HCT116 (cell line): ENCODE measurements around the gene EVC.

Source experiments
- CEBPB ChIP-seq: IDR thresholded peaks from 2 replicates; pipeline ENCODE4 v1.6.1; 2012; ENCODE audit warnings: low read depth
- CTCF ChIP-seq, 3 experiments: fragments of 200-600 bp in 1 of 3; sonication (generic) in 1 of 3; IDR thresholded peaks in 2 of 3; conservative IDR thresholded peaks in 1 of 3; 2 replicates each; pipeline ENCODE4 v1.5.1; 2012 to 2017; ENCODE audit warnings: low read depth in 2 of 3, low read length in 2 of 3, antibody characterized with exemption in 1 of 3, borderline replicate concordance in 1 of 3, control low read depth in 1 of 3, mild to moderate bottlenecking in 1 of 3, mixed read lengths in 1 of 3, mixed run types in 1 of 3, moderate library complexity in 1 of 3; ENCODE audit not compliant: insufficient read depth in 1 of 3
- EGR1 ChIP-seq: IDR thresholded peaks from 2 replicates; pipeline ENCODE4 v1.6.1; 2012; ENCODE audit warnings: low read depth
- EZH2 ChIP-seq: fragments of 200-600 bp; sonication (generic); IDR thresholded peaks from 2 replicates; pipeline ENCODE4 v1.6.1; 2017; ENCODE audit warnings: antibody characterized with exemption, mixed run types
- EZH2phosphoT487 ChIP-seq: fragments of 200-600 bp; IDR thresholded peaks from 2 replicates; pipeline ENCODE4 v1.6.1; 2018; ENCODE audit warnings: antibody characterized with exemption, borderline replicate concordance
- MAX ChIP-seq: IDR thresholded peaks from 2 replicates; pipeline ENCODE4 v1.6.1; 2012
- POLR2A ChIP-seq: IDR thresholded peaks from 2 replicates; pipeline ENCODE4 v1.7.0; 2011; ENCODE audit warnings: borderline replicate concordance; ENCODE audit not compliant: insufficient read depth, insufficient read length; ENCODE audit errors: extremely low read depth
- POLR2AphosphoS5 ChIP-seq: IDR thresholded peaks from 2 replicates; pipeline ENCODE4 v1.6.1; 2011; ENCODE audit warnings: mild to moderate bottlenecking, low read depth, low read length, moderate library complexity
- SP1 ChIP-seq: IDR thresholded peaks from 2 replicates; pipeline ENCODE4 v1.6.1; 2012; ENCODE audit warnings: low read depth
- SRF ChIP-seq: IDR thresholded peaks from 2 replicates; pipeline ENCODE4 v1.6.1; 2012; ENCODE audit warnings: low read depth
- TCF7L2 ChIP-seq: IDR thresholded peaks from 2 replicates; pipeline ENCODE4 v1.7.0; 2011; ENCODE audit warnings: borderline replicate concordance, inconsistent platforms; ENCODE audit not compliant: insufficient read depth, insufficient read length; ENCODE audit errors: extremely low read depth

GRCh38 chr4:5754529-5754881 lies 43.5 kb downstream of the EVC start:
- TF ChIP-seq CEBPB = no peak
- no peak for TF ChIP-seq CTCF (IDR thresholded peaks at IDR 0.05 in 2 of 3, conservative IDR thresholded peaks at IDR 0.05 in 1 of 3; ENCODE audit: borderline replicate concordance in 1 of 3, insufficient read depth in 1 of 3, low read depth in 2 of 3, low read length in 2 of 3)
- no peak for TF ChIP-seq POLR2A
- no peak for TF ChIP-seq MAX
- TF ChIP-seq POLR2AphosphoS5 = no peak
- TF ChIP-seq SP1 = no peak
- TF ChIP-seq EZH2phosphoT487 = no peak
- no peak for TF ChIP-seq TCF7L2
- no peak for TF ChIP-seq EZH2
- TF ChIP-seq EGR1 = no peak
- TF ChIP-seq SRF = no peak
